ENCODE results near the gene MED16.

Gene MED16

DNA sequence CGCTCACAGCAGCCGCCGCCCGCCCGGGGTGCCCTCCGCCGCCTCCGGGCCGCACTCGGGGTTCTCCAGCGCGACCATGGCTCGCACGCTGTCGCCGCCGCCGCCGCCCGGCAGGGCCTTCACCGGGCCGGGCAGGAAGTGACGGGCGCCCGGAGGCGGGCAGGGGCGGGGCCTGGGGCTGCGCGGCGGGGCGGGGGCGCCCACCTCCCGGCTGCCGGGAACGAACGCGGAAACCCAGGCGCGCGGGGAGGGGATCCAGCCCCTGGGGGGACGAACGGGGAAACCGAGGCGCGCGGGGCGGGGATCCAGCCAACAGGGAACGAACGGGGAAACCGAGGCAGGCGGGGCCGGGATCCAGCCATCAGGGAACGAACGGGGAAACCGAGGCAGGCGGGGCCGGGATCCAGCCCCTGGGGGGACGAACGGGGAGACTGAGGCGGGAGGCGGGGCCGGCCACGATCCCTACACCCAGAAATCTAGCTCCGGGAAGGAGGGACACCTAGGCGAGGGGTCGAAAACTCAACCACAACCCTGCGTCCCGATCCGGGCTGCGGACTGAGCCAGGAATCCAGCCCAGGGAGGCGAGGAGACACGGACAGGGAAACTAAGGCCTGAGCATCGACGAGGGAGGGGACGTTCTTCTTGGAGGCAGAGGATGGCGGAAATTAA, 20.2 kb upstream of the MED16 start, which contains the start of gene R3HDM4:
R3HDM4 (minus strand) TSS at position 140 of the 669 bp plus-strand sequence; CDS start at position 78, 62 bp downstream.
- DNase-seq (ENCODE audit: insufficient read length, low spot score) (peak; percentile 92), FAIRE-seq (peak; percentile 89)
- TF ChIP-seq POLR2AphosphoS5 (IDR thresholded peaks at IDR 0.05; ENCODE audit: low read depth, low read length) (no peak), POLR2A (IDR thresholded peaks at IDR 0.05; ENCODE audit: low read depth, low read length) (no peak), TAF1 (IDR thresholded peaks at IDR 0.05; ENCODE audit: low read depth, low read length) (no peak), POU2F2 (IDR thresholded peaks at IDR 0.05; ENCODE audit: low read depth, low read length) (no peak), PAX5 (IDR thresholded peaks at IDR 0.05; ENCODE audit: insufficient read depth, low read length, severe bottlenecking) (no peak), SPI1 (IDR thresholded peaks at IDR 0.05; ENCODE audit: low read depth, low read length) (no peak)

DNA sequence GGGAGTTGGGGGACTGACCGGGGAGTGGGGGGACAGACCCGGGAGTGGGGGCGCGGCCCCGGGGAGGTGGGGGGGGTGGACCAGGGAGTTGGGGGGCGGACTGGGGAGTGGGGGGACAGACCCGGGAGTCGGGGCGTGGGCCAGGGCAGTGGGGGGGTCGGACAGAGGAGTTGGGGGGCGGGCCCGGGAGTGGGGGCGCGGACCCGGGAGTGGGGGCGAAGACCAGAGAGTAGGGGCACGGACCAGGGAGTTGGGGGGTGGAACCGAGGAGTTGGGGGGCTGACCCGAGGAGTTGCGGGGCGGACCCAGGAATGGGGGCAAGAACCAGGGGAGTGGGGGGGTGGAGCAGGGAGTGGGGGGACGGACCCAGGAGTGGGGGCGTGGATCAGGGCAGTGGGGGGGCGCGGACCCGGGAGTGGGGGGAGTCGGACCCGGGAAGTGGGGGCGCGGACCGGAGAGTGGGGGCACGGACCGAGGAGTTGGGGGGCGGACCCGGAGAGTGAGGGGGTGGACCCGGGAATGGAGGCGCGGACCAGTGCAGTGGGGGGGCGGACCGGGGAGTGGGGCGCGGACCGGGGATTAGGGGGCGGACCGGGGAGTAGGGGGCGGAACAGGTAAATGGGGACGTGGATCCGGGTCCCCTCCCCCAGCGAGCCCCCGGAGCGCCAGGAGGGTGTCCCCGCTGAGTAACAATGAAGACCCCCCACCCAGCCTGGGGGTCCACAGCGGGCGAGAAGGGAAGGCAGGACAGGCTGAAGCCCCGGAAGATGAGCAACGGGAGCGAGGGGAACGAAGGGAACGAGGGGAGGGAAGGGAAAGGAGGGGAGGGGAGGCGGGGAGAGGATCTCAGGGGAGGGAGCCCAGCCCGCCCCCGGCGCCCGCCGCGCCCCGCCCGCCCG, 19.4 kb upstream of the MED16 start:
- TF ChIP-seq SPI1 (IDR thresholded peaks at IDR 0.05; ENCODE audit: low read depth, low read length) (no peak), PAX5 (IDR thresholded peaks at IDR 0.05; ENCODE audit: insufficient read depth, low read length, severe bottlenecking) (no peak), TAF1 (IDR thresholded peaks at IDR 0.05; ENCODE audit: low read depth, low read length) (no peak), POLR2AphosphoS5 (IDR thresholded peaks at IDR 0.05; ENCODE audit: low read depth, low read length) (no peak), POLR2A (IDR thresholded peaks at IDR 0.05; ENCODE audit: low read depth, low read length) (no peak), POU2F2 (IDR thresholded peaks at IDR 0.05; ENCODE audit: low read depth, low read length) (no peak)
- FAIRE-seq (no peak), DNase-seq (ENCODE audit: insufficient read length, low spot score) (no peak)

DNA sequence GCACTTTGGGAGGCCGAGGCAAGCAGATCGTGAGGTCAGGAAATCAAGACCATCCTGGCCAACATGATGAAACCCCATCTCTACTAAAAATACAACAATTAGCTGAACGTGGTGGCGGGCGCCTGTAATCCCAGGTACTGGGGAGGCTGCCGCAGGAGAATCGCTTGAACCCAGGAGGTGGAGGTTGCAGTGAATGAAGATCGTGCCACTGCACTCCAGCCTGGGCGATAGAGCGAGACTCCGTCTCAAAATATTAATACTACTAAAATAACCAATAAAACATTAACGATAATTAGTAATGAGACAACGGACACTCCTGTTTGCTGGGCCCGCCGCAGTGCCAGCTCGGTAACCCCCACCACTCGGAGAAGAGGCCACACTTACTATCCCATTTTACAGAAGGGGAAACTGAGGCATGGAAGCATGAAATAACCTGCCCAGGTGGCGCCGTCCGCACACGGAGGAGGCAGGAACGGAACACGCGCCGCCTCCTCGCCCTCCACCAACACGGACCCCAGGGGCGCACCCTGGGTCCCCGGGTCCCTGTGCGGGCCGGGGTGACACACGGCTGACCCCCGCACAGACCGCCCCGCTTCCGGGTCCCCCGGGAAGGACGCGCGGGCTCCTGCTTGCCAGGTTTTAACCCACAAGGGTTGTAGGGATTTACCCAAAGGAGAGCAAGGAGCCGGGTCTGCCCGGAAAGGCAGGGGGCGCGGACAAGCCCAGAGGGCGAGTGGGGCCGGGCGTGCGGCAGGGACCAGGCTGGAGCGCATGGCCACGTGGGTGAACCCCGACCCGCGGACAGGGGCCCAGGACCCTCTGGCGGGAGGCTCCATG, 18.4 kb upstream of the MED16 start:
- no peak for FAIRE-seq

DNA sequence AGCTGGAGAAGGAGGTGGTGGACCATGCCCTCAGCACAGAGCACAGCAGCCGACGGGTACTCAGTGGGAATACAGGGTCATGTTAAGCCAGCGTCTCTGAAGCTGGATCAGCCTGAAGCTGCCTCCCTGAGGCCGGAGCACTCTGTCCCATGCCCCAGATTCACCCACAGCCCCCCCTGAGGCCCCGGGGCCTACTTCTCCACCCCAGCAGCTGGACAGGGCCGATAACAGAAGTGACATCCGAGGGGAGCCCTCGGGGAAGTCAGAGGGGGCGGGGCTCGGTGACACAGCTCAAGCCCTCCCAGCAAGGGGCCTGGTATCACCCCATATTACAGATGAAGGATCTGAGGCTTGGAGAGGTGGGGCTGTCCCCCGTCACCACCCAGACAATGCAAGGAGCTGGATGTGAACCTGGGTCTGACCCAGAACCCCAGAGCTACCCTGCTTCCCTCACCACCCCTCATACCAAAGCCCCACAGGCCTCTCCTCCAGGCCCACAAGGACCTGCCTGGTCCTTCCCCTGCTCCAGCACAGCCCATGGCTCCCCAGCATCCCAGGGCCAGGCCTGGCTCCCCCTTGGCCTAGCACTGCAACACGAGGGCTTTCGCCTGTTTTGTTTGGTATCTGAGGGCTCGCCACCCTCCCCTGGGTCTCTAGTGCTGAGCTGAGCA, 14.3 kb upstream of the MED16 start:
- FAIRE-seq (peak; percentile 76), DNase-seq (ENCODE audit: insufficient read length, low spot score) (no peak)
- TF ChIP-seq POU2F2 (IDR thresholded peaks at IDR 0.05; ENCODE audit: low read depth, low read length) (no peak), POLR2AphosphoS5 (IDR thresholded peaks at IDR 0.05; ENCODE audit: low read depth, low read length) (no peak), SPI1 (IDR thresholded peaks at IDR 0.05; ENCODE audit: low read depth, low read length) (no peak), PAX5 (IDR thresholded peaks at IDR 0.05; ENCODE audit: insufficient read depth, low read length, severe bottlenecking) (no peak), POLR2A (IDR thresholded peaks at IDR 0.05; ENCODE audit: low read depth, low read length) (no peak), TAF1 (IDR thresholded peaks at IDR 0.05; ENCODE audit: low read depth, low read length) (no peak)

More for the DNA sequence above, 18.4 kb upstream of the MED16 start:
- TF ChIP-seq SPI1 (IDR thresholded peaks at IDR 0.05; ENCODE audit: low read depth, low read length), result no peak
- no peak for TF ChIP-seq PAX5 (IDR thresholded peaks at IDR 0.05; ENCODE audit: insufficient read depth, low read length, severe bottlenecking)
- no peak for TF ChIP-seq TAF1 (IDR thresholded peaks at IDR 0.05; ENCODE audit: low read depth, low read length)
- no peak for TF ChIP-seq POU2F2 (IDR thresholded peaks at IDR 0.05; ENCODE audit: low read depth, low read length)
- no peak for TF ChIP-seq POLR2A (IDR thresholded peaks at IDR 0.05; ENCODE audit: low read depth, low read length)
- TF ChIP-seq POLR2AphosphoS5 (IDR thresholded peaks at IDR 0.05; ENCODE audit: low read depth, low read length), result no peak
- DNase-seq (ENCODE audit: insufficient read length, low spot score), result no peak

DNA sequence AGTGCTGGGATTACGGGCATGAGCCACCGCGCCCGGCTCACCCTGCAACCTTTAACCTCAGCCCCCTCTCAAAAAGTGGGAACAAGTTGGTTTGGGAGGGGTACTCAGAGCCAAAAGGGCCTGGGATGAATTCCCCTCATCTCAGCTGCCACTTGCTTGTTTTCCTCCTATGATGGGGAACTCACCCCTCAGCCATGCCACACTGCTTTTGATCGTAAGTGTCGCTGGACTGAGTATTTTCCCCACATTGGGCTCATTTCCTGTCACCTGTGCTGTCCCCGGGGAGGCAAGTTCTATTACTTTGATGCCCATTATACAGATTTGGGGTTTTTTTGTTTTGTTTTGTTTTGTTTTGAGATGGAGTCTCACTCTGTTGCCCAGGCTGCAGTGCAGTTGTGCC, 13.5 kb upstream of the MED16 start:
- no peak for TF ChIP-seq SPI1 (IDR thresholded peaks at IDR 0.05; ENCODE audit: low read depth, low read length)
- no peak for TF ChIP-seq POLR2A (IDR thresholded peaks at IDR 0.05; ENCODE audit: low read depth, low read length)
- TF ChIP-seq POU2F2 (IDR thresholded peaks at IDR 0.05; ENCODE audit: low read depth, low read length), result no peak
- no peak for TF ChIP-seq POLR2AphosphoS5 (IDR thresholded peaks at IDR 0.05; ENCODE audit: low read depth, low read length)
- no peak for TF ChIP-seq PAX5 (IDR thresholded peaks at IDR 0.05; ENCODE audit: insufficient read depth, low read length, severe bottlenecking)
- TF ChIP-seq TAF1 (IDR thresholded peaks at IDR 0.05; ENCODE audit: low read depth, low read length), result no peak
- DNase-seq (ENCODE audit: insufficient read length, low spot score), result no peak
- peak; percentile 51 for FAIRE-seq

DNA sequence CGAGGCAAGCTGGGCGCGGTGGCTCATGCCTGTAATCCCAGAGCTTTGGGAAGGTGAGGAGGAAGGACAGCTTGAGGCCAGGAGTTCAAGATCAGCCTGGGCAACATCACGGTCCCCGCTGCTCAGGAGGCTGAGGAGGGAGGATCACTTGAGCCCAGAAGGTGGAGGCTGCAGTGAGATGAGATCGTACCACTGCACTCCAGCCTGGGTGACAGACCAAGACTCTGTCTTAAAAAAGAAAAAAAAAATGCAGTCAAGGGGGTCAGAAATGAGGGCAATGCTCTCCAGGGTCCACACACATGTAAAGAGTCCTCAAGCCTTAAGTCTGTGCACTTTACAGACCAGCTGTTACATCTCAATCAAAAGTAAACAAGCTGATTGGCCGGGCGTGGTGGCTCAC, 11.6 kb upstream of the MED16 start:
- DNase-seq (ENCODE audit: insufficient read length, low spot score), result no peak
- TF ChIP-seq POLR2A (IDR thresholded peaks at IDR 0.05; ENCODE audit: low read depth, low read length), result no peak
- no peak for TF ChIP-seq POLR2AphosphoS5 (IDR thresholded peaks at IDR 0.05; ENCODE audit: low read depth, low read length)
- FAIRE-seq, result no peak

DNA sequence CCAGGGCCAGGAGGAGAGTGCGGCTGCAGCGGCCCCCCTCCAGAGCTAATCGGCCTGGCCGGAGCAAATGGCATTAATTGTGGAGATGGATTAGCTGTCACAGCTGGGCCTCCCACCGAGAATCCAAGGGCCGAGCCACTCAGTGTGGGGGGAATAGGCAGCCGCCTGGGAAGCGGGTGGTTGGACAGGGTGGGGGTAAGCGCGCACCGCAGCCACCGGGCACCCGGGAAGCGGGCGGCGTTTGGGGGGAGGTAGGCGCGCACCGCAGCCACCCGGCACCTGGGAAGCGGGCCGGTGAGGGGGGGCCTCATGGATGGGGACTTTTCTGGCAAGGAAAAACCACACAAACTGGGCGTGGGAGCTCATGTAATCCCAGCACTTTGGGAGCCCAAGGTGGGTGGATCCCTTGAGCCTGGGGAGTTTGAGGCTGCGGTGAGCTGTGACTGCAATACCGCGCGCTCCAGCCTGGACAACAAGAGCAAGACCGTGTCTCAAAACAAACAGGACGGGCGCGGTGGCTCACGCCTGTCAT, 10.3 kb upstream of the MED16 start:
- no peak for FAIRE-seq
- no peak for TF ChIP-seq TAF1 (IDR thresholded peaks at IDR 0.05; ENCODE audit: low read depth, low read length)
- no peak for TF ChIP-seq SPI1 (IDR thresholded peaks at IDR 0.05; ENCODE audit: low read depth, low read length)
- no peak for TF ChIP-seq POU2F2 (IDR thresholded peaks at IDR 0.05; ENCODE audit: low read depth, low read length)
- no peak for TF ChIP-seq POLR2AphosphoS5 (IDR thresholded peaks at IDR 0.05; ENCODE audit: low read depth, low read length)
- no peak for TF ChIP-seq PAX5 (IDR thresholded peaks at IDR 0.05; ENCODE audit: insufficient read depth, low read length, severe bottlenecking)
- TF ChIP-seq POLR2A (IDR thresholded peaks at IDR 0.05; ENCODE audit: low read depth, low read length), result no peak
- DNase-seq (ENCODE audit: insufficient read length, low spot score), result no peak

DNA sequence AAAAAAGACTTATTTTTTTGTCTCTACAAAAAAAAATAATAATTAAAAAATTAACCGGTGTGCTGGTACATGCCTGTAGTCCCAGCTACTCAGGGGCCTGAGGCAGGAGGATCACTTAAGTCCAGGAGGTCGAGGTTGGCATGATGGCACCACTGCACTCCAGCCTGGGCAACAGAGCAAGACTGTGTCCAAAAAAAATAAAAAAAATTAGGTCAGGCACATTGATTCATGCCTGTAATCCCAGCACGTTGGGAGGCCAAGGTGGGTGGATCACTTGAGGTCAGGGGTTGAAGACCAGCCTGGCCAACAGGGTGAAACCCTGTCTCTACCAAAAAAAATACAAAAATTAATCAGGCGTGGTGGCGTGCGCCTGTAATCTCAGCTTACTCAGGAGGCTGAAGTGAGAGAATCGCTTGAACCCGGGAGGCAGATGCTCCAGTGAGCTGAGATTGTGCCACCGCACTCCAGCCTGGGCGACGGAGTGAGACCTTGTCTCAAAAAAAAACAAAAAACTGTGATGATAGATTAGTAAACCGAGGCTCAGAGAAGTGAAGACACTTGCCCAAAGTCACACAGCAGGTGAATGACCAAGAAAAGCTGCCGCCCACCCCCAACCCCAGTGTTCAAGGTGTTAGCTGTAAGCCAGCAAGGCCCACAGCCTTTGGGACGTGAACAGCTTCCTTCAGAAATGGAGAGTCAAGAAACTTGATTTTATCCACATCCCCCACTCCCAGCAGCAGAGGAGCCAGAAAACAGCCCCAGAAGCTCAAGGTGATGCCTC, 9.6 kb upstream of the MED16 start:
- FAIRE-seq (no peak), DNase-seq (ENCODE audit: insufficient read length, low spot score) (no peak)
- TF ChIP-seq POLR2A (IDR thresholded peaks at IDR 0.05; ENCODE audit: low read depth, low read length) (no peak), POLR2AphosphoS5 (IDR thresholded peaks at IDR 0.05; ENCODE audit: low read depth, low read length) (no peak), PAX5 (IDR thresholded peaks at IDR 0.05; ENCODE audit: insufficient read depth, low read length, severe bottlenecking) (no peak), POU2F2 (IDR thresholded peaks at IDR 0.05; ENCODE audit: low read depth, low read length) (no peak), TAF1 (IDR thresholded peaks at IDR 0.05; ENCODE audit: low read depth, low read length) (no peak), SPI1 (IDR thresholded peaks at IDR 0.05; ENCODE audit: low read depth, low read length) (no peak)

Data from GM12891 (cell line).